CD4-positive, alpha-beta T cell (primary cell): ENCODE measurements around the gene MED15. TPM values are rescaled to one million over a fixed set of nuclear protein-coding genes. Genes with fewer than 3 reads are reported as not detected.
"Not testable (repeated sequence)": the region's sequence is repeated elsewhere in the genome, so short reads cannot be mapped to it uniquely, and the experiment has no call there.

Experiments
- ATAC-seq: fragments of 200-7000 bp; cut with Tn5 transposase; one replicate; pipeline ENCODE4 v1.10.0; 2022; ENCODE audit warnings: mild to moderate bottlenecking; ENCODE audit not compliant: poor library complexity
- CTCF ChIA-PET: fragments of 350-600 bp; sonication (Branson Sonifier 250); formaldehyde crosslinking; loops from one replicate; lab custom pipeline; 2021; ENCODE audit warnings: antibody characterized with exemption, inconsistent platforms; lab: Charles Lee
- POLR2A ChIA-PET: fragments of 350-600 bp; sonication (Branson Sonifier 250); formaldehyde crosslinking; loops from one replicate; lab custom pipeline; 2021; ENCODE audit warnings: antibody characterized with exemption, inconsistent platforms; lab: Charles Lee
- DNase-seq, 14 experiments: peaks; one replicate each; pipeline ENCODE4 v3.0.0-alpha.2; 2013 to 2020; ENCODE audit warnings: mixed read lengths in 2 of 14
- H3K27ac ChIP-seq, 2 donors: one replicate each; pipeline versions ENCODE4 v1.5.1 to v1.7.0; 2013; ENCODE audit warnings: low read length in 2 of 2, low read depth in 1 of 2, mild to moderate bottlenecking in 1 of 2
- H3K27me3 ChIP-seq, 2 experiments: 1 replicate in 1 of 2; 2 replicates in 1 of 2; pipeline versions ENCODE4 v1.6.1 to v1.7.0; 2013; ENCODE audit warnings: low read length in 2 of 2, control low read depth in 1 of 2, mild to moderate bottlenecking in 1 of 2, moderate library complexity in 1 of 2; ENCODE audit not compliant: insufficient read depth in 2 of 2, control insufficient read depth in 1 of 2
- H3K36me3 ChIP-seq: one replicate; pipeline ENCODE4 v1.6.1; 2013; ENCODE audit warnings: low read length, control low read depth; ENCODE audit not compliant: insufficient read depth
- H3K4me1 ChIP-seq: one replicate; pipeline ENCODE4 v1.6.1; 2013; ENCODE audit warnings: low read length, control low read depth; ENCODE audit not compliant: insufficient read depth
- H3K4me3 ChIP-seq: one replicate; pipeline ENCODE4 v1.5.1; 2013; ENCODE audit warnings: mild to moderate bottlenecking, low read length, moderate library complexity
- H3K9me3 ChIP-seq, 2 experiments: 1 replicate in 1 of 2; 2 replicates in 1 of 2; pipeline versions ENCODE4 v1.6.1 to v1.7.0; 2013; ENCODE audit warnings: low read length in 2 of 2, mild to moderate bottlenecking in 2 of 2, control low read depth in 1 of 2, moderate library complexity in 1 of 2; ENCODE audit not compliant: control insufficient read depth in 1 of 2, insufficient read depth in 1 of 2
- H3K27ac Mint-ChIP-seq: one replicate; pipeline ENCODE4 v1.8.0; 2020; ENCODE audit warnings: mixed read lengths
- H3K27me3 Mint-ChIP-seq: one replicate; pipeline ENCODE4 v1.8.0; 2021; ENCODE audit warnings: mixed read lengths
- H3K36me3 Mint-ChIP-seq: one replicate; pipeline ENCODE4 v1.8.0; 2021; ENCODE audit warnings: low read depth, mixed read lengths
- H3K4me1 Mint-ChIP-seq: one replicate; pipeline ENCODE4 v1.8.0; 2021; ENCODE audit warnings: low read depth, mixed read lengths
- H3K4me3 Mint-ChIP-seq: one replicate; pipeline ENCODE4 v1.8.0; 2020; ENCODE audit warnings: mild to moderate bottlenecking, mixed read lengths
- H3K9me3 Mint-ChIP-seq: one replicate; pipeline ENCODE4 v1.8.0; 2020; ENCODE audit warnings: mixed read lengths
- intact Hi-C, 2 experiments: fragments of 100-400 bp; cut with DNase I in 1 of 2; cut with micrococcal nuclease in 1 of 2; formaldehyde crosslinking; loops; one replicate each; pipeline versions ENCODE4 v1.15.1 to v1.9.0; 2023 to 2025; cut with DNase I, micrococcal nuclease
- total RNA-seq, 174 experiments: library from RNA in 2 of 174; stranded (reverse) in 2 of 174; gene quantifications; one replicate each; pipeline ENCODE4 v1.2.3 and lab custom pipeline; 2021 to 2026
- TF ChIP-seq, protein P1 (sequence below): fragments of 200-600 bp; IDR thresholded peaks from one replicate; pipeline ENCODE4 v1.8.0; 2022; ENCODE audit warnings: antibody characterized with exemption, mild to moderate bottlenecking

The MED15 gene
- total RNA-seq, 2 experiments from 2014 or later, result 181 to 191 TPM

DNA sequence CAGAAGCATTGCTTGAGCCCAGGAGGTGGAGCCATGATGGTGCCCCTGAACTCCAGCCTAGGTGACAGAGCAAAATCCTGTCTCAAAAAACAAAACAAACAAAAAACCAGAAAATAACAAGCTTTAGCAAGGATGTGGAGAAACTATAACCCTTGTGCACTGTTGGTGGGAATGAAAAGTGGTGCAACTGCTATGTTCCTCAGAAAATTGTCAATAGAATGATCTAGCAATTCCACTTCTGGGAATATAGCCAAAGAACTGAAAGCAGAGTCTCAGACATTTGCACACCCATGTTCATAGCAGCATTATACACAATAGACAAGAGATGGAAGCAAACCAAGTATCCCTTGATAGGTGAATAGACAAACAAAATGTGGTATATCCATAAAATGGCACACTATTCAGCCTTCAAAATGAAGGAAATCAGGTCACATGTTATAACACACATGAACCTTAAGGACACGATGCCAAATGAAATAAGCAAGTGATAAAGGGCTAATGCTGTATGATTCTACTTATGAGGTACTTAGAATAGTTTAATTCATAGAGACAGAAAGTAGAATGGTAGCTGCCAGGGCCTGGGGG, 27.7 kb upstream of the MED15 start:
- TF ChIP-seq, protein P1, sequence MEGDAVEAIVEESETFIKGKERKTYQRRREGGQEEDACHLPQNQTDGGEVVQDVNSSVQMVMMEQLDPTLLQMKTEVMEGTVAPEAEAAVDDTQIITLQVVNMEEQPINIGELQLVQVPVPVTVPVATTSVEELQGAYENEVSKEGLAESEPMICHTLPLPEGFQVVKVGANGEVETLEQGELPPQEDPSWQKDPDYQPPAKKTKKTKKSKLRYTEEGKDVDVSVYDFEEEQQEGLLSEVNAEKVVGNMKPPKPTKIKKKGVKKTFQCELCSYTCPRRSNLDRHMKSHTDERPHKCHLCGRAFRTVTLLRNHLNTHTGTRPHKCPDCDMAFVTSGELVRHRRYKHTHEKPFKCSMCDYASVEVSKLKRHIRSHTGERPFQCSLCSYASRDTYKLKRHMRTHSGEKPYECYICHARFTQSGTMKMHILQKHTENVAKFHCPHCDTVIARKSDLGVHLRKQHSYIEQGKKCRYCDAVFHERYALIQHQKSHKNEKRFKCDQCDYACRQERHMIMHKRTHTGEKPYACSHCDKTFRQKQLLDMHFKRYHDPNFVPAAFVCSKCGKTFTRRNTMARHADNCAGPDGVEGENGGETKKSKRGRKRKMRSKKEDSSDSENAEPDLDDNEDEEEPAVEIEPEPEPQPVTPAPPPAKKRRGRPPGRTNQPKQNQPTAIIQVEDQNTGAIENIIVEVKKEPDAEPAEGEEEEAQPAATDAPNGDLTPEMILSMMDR, result no peak
- POLR2A ChIA-PET, result no interaction called here
- DNase-seq (no peak), ATAC-seq (no peak)
- H3K9me3 ChIP-seq, result no peaks in the 10 kb centered on the region
- H3K36me3 ChIP-seq, result peaks cover 5% of the 10 kb centered on the region
- no peaks in the 10 kb centered on the region for H3K27me3 ChIP-seq
- H3K36me3 Mint-ChIP-seq, result peaks cover 21% of the 10 kb centered on the region
- peaks cover 25% of the 10 kb centered on the region for H3K4me1 Mint-ChIP-seq
- H3K4me3 ChIP-seq, result no peak overlapping the region
- intact Hi-C loops, result no loop called here
- CTCF ChIA-PET, result no interaction called here
- peaks cover 9% of the 10 kb centered on the region for H3K4me1 ChIP-seq
- H3K4me3 Mint-ChIP-seq, result no peak overlapping the region
- H3K27ac ChIP-seq, result no peak overlapping the region
- H3K27me3 Mint-ChIP-seq, result no peaks in the 10 kb centered on the region
- H3K9me3 Mint-ChIP-seq, result no peaks in the 10 kb centered on the region
- H3K27ac Mint-ChIP-seq, result no peak overlapping the region

DNA sequence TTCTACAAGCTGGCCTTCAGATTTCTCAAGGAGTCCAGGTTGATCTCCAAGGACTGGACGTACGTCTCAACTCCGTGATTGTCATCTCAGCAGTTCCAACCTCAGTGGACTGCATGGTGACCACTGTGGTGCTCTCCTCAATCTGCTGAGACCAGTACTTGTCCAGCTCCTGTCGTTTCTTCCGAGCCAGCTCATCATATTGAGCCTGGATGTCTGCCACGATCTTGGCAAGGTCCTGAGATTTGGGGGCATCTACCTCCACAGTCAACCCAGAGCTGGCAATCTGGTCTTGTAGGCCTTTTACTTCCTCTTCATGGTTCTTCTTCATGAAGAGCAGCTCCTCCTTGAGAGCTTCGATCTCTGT, 24.3 kb upstream of the MED15 start:
- POLR2A ChIA-PET, intact Hi-C loops, H3K4me3 Mint-ChIP-seq, H3K4me3 ChIP-seq, H3K9me3 ChIP-seq, ATAC-seq, DNase-seq, H3K27me3 ChIP-seq, H3K9me3 Mint-ChIP-seq, H3K4me1 ChIP-seq, H3K27ac Mint-ChIP-seq, CTCF ChIA-PET, H3K27me3 Mint-ChIP-seq, H3K27ac ChIP-seq: not testable (repeated sequence)
- Mint-ChIP-seq H3K4me1 (peaks cover 18% of the 10 kb centered on the region), H3K36me3 (peaks cover 36% of the 10 kb centered on the region)
- peaks cover 14% of the 10 kb centered on the region for H3K36me3 ChIP-seq

DNA sequence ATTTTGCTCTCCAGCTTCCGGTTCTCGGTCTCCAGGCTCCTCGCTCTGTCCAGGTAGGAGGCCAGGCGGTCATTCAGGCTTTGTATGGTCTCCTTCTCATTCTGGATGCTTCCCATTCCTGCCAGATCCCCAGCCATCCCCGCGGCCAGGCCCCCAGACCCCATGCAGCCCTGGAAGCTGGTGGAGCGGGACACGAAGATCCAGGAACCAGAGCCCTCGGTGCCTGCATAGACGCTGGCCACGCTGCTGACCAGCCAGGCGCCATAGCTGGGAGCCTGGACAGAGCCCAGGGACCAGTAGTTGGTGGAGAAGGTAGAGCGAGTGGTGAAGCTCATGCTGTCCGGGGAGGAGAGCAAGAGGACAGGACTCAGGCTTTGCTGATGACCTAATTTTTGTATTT, 23.6 kb upstream of the MED15 start:
- peaks cover 20% of the 10 kb centered on the region for H3K36me3 ChIP-seq
- intact Hi-C loops, result no loop called here
- no peak overlapping the region for H3K27ac ChIP-seq
- Mint-ChIP-seq H3K27me3 (no peaks in the 10 kb centered on the region), H3K27ac (no peak overlapping the region), H3K36me3 (peaks cover 42% of the 10 kb centered on the region), H3K4me1 (peaks cover 25% of the 10 kb centered on the region), H3K9me3 (no peaks in the 10 kb centered on the region), H3K4me3 (no peak overlapping the region)
- ATAC-seq, result no peak
- TF ChIP-seq, protein P1, result no peak
- ChIA-PET POLR2A (interaction anchor here (1.8 kb wide), 1 partner anchor 20 kb away, joined by 7 read pairs; no protein-coding TSS in a partner anchor), CTCF (interaction anchor here (0.7 to 0.9 kb wide), 2 partner anchors 16 to 107 kb away, joined by 3 read pairs; no protein-coding TSS in a partner anchor)
- no peaks in the 10 kb centered on the region for H3K27me3 ChIP-seq
- DNase-seq, result no peak
- no peak overlapping the region for H3K4me3 ChIP-seq
- no peaks in the 10 kb centered on the region for H3K9me3 ChIP-seq
- peaks cover 1% of the 10 kb centered on the region for H3K4me1 ChIP-seq
